Naive thymus-derived CD8-positive, alpha-beta T cell (primary cell): ENCODE measurements around the gene ULK1. TPM values are rescaled to one million over a fixed set of nuclear protein-coding genes. Genes with fewer than 3 reads are reported as not detected.
A peak's percentile ranks its signal among the peaks of the same experiment; 100 is the strongest.

Source experiments
- ATAC-seq, 2 donors: fragments of 150-1000 bp; cut with Tn5 transposase in 1 of 2; sonication (Bioruptor Pico), chemical (Tn5 transposase) in 1 of 2; 1 replicate in 1 of 2; 2 replicates in 1 of 2; pipeline ENCODE4 v1.10.0; 2021; ENCODE audit warnings: mild to moderate bottlenecking in 2 of 2, moderate library complexity in 2 of 2
- POLR2A ChIA-PET: fragments of 350-600 bp; sonication (Branson Sonifier 250); formaldehyde crosslinking; loops from one replicate; lab custom pipeline; 2021; ENCODE audit warnings: antibody characterized with exemption; lab: Charles Lee
- DNase-seq, 10 donors: peaks; one replicate each; pipeline versions ENCODE4 v3.0.0 to v3.0.0-alpha.2; 2020 to 2022
- H3K27ac Mint-ChIP-seq, 10 donors: one replicate each; pipeline ENCODE4 v1.8.0; 2020 to 2022; ENCODE audit warnings: mild to moderate bottlenecking in 10 of 10, mixed read lengths in 10 of 10, moderate library complexity in 4 of 10, inconsistent platforms in 1 of 10
- H3K27me3 Mint-ChIP-seq, 5 donors: one replicate each; pipeline ENCODE4 v1.8.0; 2021 to 2022; ENCODE audit warnings: mixed read lengths in 5 of 5
- H3K36me3 Mint-ChIP-seq, 3 donors: one replicate each; pipeline ENCODE4 v1.8.0; 2020 to 2022; ENCODE audit warnings: mixed read lengths in 3 of 3, mild to moderate bottlenecking in 2 of 3, inconsistent platforms in 1 of 3
- H3K4me1 Mint-ChIP-seq, 4 donors: one replicate each; pipeline ENCODE4 v1.8.0; 2021 to 2022; ENCODE audit warnings: mixed read lengths in 4 of 4
- H3K4me3 Mint-ChIP-seq, 10 donors: one replicate each; pipeline ENCODE4 v1.8.0; 2020 to 2022; ENCODE audit warnings: mild to moderate bottlenecking in 10 of 10, mixed read lengths in 10 of 10, moderate library complexity in 6 of 10, inconsistent platforms in 1 of 10
- H3K9me3 Mint-ChIP-seq, 9 donors: one replicate each; pipeline ENCODE4 v1.8.0; 2020 to 2022; ENCODE audit warnings: mixed read lengths in 9 of 9, mild to moderate bottlenecking in 3 of 9, inconsistent platforms in 1 of 9, moderate library complexity in 1 of 9
- polyA plus RNA-seq, 3 donors: library from polyadenylated mRNA; unstranded; fragments of 300-500 nt; fragmentation: Illumina TruSeq; gene quantifications; one replicate each; pipeline ENCODE4 v1.2.3, GENCODE V29; 2021
- total RNA-seq, 8 experiments: library from RNA in 2 of 8; stranded (reverse) in 2 of 8; gene quantifications; one replicate each; pipeline ENCODE4 v1.2.3 and lab custom pipeline; 2021 to 2026

Gene ULK1
- total and polyA plus RNA-seq, 5 experiments from 2014 or later = 0.43 to 54.4 (median 0.76) TPM

DNA sequence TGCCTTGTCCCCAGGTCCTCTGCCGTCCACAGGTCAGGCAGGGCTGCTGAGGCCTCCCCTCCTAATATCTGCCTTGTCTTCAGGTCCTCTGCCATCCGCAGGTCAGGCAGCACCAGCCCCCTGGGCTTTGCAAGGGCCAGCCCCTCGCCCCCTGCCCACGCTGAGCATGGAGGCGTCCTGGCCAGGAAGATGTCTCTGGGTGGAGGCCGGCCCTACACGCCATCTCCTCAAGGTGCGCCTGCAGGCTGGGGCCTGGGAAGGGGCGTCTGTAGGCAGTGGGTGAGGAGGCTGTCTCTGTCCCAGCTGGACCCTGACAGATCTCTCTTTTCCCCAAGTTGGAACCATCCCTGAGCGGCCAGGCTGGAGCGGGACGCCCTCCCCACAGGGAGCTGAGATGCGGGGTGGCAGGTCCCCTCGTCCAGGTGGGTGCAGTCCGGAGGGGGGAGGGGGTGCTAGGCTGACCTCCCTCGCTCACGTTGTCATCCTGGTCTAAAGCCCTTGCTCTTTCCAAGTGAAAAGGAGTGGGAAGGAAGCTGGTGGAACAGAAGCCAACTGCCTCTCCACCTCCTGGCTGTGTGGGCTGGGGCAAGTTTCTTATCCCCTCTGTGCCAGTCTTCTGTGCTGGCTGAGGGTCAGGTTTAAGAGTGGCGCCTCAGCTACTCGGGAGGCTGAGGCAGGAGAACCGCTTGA is 20.7 kb downstream of the ULK1 start:
- H3K9me3 Mint-ChIP-seq = no peaks in the 10 kb centered on the region
- no peak overlapping the region for H3K4me3 Mint-ChIP-seq
- no peak for DNase-seq
- no peaks in the 10 kb centered on the region for H3K4me1 Mint-ChIP-seq
- H3K27me3 Mint-ChIP-seq = no peaks in the 10 kb centered on the region
- peak overlapping the region in 1 of 10 donors; percentile 40 for H3K27ac Mint-ChIP-seq
- POLR2A ChIA-PET = no interaction called here
- ATAC-seq = no peak
- H3K36me3 Mint-ChIP-seq = peaks cover 0 to 10% (median 0%) of the 10 kb centered on the region in 3 donors

DNA sequence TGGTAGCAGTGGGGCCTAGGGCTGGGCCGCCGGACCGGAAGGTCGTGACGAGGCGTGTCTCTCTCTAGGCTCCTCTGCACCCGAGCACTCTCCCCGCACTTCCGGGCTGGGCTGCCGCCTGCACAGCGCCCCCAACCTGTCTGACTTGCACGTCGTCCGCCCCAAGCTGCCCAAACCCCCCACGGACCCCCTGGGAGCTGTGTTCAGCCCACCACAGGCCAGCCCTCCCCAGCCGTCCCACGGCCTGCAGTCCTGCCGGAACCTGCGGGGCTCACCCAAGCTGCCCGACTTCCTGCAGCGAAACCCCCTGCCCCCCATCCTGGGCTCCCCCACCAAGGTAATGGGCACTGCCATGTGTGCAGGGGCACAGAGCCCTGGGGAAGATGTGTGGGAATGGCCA is 21.4 kb downstream of the ULK1 start:
- Mint-ChIP-seq H3K27me3 (no peaks in the 10 kb centered on the region), H3K9me3 (no peaks in the 10 kb centered on the region), H3K36me3 (peaks cover 0 to 12% (median 0%) of the 10 kb centered on the region in 3 donors), H3K27ac (peak overlapping the region in 1 of 10 donors; percentile 40), H3K4me3 (no peak overlapping the region), H3K4me1 (no peaks in the 10 kb centered on the region)
- POLR2A ChIA-PET = no interaction called here
- ATAC-seq (no peak), DNase-seq (no peak)

DNA sequence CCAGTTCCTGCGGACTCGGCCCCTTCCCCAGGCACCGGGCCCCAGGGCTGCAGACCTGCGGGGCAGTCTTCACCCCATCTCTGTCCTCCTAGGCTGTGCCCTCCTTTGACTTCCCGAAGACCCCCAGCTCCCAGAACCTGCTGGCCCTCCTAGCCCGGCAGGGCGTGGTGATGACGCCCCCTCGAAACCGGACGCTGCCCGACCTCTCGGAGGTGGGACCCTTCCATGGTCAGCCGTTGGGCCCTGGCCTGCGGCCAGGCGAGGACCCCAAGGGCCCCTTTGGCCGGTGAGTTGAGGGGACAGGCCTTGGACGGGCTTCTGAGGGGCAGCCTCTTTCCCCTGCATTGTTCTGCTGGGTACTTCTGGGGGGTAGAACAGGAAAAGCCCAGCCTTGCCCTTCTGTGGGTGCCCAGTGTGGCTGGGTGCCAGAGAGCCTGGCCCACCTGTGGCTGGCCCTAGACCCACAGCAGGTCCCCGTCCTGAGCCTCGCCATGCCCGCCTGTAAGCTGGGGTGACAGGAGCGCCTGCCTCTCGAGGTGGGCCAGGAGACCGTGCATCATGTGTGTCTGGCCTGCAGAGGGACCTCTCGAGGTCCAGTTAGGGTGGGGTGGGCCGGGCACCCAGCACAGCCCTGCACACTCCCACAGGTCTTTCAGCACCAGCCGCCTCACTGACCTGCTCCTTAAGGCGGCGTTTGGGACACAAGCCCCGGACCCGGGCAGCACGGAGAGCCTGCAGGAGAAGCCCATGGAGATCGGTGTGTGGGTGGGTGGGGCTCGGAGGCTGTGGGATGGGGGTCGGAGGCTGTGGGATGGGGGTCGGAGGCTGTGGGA is 22.1 kb downstream of the ULK1 start:
- no peak for ATAC-seq
- no peaks in the 10 kb centered on the region for H3K27me3 Mint-ChIP-seq
- H3K4me1 Mint-ChIP-seq = no peaks in the 10 kb centered on the region
- H3K27ac Mint-ChIP-seq = no peak overlapping the region
- no peak overlapping the region for H3K4me3 Mint-ChIP-seq
- H3K9me3 Mint-ChIP-seq = no peaks in the 10 kb centered on the region
- POLR2A ChIA-PET = no interaction called here
- H3K36me3 Mint-ChIP-seq = peaks cover 0 to 14% (median 0%) of the 10 kb centered on the region in 3 donors
- no peak for DNase-seq

DNA sequence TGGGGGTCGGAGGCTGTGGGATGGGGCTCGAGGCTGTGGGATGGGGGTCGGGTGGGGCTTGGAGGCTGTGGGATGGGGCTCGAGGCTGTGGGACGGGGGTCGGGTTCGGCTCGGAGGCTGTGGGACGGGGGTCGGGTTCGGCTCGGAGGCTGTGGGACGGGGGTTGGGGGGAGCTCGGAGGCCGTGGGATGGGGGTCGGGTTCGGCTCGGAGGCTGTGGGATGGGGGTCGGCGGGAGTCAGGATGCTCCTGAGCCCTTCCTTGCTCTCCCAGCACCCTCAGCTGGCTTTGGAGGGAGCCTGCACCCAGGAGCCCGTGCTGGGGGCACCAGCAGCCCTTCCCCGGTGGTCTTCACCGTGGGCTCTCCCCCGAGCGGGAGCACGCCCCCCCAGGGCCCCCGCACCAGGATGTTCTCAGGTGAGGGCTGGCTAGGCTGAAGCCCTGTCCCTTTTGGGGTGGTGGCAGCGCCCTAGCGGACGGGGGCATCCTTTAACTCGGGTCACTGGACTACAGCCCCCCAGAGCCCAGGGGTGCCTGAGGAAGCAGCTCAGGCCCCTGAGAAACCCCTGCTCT is 22.8 kb downstream of the ULK1 start:
- H3K27me3 Mint-ChIP-seq = no peaks in the 10 kb centered on the region
- H3K4me1 Mint-ChIP-seq = peaks cover 0 to 2% (median 0%) of the 10 kb centered on the region in 4 donors
- ATAC-seq (no peak), DNase-seq (peak in 1 of 10 donors; percentile 43)
- H3K27ac Mint-ChIP-seq = no peak overlapping the region
- peaks cover 0 to 12% (median 0%) of the 10 kb centered on the region in 3 donors for H3K36me3 Mint-ChIP-seq
- H3K9me3 Mint-ChIP-seq = no peaks in the 10 kb centered on the region
- POLR2A ChIA-PET = no interaction called here
- no peak overlapping the region for H3K4me3 Mint-ChIP-seq

DNA sequence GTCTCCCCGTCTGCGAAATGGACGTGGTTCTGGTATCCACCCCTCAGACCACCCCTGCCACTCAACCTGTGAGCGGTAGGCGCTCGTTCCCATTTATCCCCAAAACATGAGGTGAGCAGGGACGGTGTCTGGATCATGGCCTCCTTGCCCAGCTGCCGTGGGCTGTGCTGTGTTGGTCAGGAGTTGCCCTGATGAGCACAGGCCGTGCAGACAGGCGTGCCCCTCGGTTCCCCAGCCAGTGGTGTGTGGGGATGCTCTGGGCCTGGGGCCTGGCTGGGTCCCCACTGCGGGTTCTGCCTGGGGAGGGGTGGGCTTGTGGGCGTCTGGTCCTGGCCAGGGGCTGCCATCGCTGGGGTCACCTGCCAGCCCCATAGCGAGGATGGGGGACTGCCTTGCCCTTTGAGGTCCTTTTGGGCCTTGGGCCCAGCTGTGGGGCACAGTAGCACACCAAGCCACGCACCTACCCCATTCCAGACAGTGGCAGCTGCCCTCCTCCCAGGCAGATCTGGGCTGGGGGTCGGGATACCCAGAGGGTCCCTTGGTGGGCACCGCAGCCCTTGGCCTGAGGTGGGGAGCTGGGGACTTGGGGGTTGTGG is 23.4 kb downstream of the ULK1 start:
- no peaks in the 10 kb centered on the region for H3K9me3 Mint-ChIP-seq
- no peaks in the 10 kb centered on the region for H3K27me3 Mint-ChIP-seq
- DNase-seq = no peak
- peaks cover 0 to 12% (median 0%) of the 10 kb centered on the region in 3 donors for H3K36me3 Mint-ChIP-seq
- H3K27ac Mint-ChIP-seq = no peak overlapping the region
- no peak for ATAC-seq
- no peak overlapping the region for H3K4me3 Mint-ChIP-seq
- POLR2A ChIA-PET = no interaction called here
- H3K4me1 Mint-ChIP-seq = peaks cover 0 to 2% (median 0%) of the 10 kb centered on the region in 4 donors

DNA sequence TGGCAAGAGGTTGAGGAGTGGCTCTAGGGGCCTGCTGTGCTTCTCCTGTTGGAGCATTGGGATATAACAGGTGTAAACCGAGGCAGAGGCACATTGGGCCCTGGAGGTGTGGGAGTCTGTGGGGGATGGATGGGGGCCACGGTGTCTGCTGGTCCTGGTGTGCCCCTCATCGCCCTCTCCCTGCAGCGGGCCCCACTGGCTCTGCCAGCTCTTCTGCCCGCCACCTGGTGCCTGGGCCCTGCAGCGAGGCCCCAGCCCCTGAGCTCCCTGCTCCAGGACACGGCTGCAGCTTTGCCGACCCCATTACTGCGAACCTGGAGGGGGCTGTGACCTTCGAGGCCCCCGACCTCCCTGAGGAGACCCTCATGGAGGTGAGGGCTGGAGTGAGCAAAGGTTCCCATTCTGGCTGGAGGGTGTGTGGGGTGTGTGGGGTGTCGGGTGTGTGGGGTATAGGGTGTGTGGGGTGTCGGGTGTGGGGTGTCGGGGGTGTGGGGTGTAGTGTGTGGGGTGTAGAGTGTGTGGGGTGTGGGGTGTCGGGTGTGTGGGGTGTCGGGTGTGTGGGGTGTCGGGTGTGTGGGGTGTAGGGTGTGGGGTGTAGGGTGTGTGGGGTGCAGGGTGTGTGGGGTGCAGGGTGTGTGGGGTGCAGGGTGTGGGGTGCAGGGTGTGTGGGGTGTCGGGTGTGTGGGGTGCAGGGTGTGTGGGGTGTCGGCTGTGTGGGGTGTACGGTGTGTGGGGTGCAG is 24.1 kb downstream of the ULK1 start:
- Mint-ChIP-seq H3K9me3 (no peaks in the 10 kb centered on the region), H3K27ac (no peak overlapping the region), H3K4me3 (no peak overlapping the region), H3K4me1 (peaks cover 0 to 4% (median 1%) of the 10 kb centered on the region in 4 donors), H3K27me3 (no peaks in the 10 kb centered on the region), H3K36me3 (peaks cover 0 to 12% (median 0%) of the 10 kb centered on the region in 3 donors)
- ATAC-seq (no peak), DNase-seq (no peak)
- POLR2A ChIA-PET = no interaction called here

DNA sequence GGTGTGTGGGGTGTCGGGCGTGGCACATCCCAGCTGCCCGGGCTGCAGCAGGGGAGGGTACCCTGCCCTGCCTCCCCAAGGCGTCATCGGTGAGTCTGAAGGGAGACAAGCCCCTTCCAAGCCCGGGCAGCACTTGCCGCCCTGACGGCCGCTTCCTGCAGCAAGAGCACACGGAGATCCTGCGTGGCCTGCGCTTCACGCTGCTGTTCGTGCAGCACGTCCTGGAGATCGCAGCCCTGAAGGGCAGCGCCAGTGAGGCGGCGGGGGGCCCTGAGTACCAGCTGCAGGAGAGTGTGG is 24.6 kb downstream of the ULK1 start:
- Mint-ChIP-seq H3K4me1 (peaks cover 0 to 8% (median 1%) of the 10 kb centered on the region in 4 donors), H3K4me3 (no peak overlapping the region), H3K27me3 (no peaks in the 10 kb centered on the region), H3K36me3 (peaks cover 0 to 12% (median 0%) of the 10 kb centered on the region in 3 donors), H3K27ac (no peak overlapping the region), H3K9me3 (no peaks in the 10 kb centered on the region)
- DNase-seq (no peak), ATAC-seq (no peak)
- POLR2A ChIA-PET = no interaction called here

DNA sequence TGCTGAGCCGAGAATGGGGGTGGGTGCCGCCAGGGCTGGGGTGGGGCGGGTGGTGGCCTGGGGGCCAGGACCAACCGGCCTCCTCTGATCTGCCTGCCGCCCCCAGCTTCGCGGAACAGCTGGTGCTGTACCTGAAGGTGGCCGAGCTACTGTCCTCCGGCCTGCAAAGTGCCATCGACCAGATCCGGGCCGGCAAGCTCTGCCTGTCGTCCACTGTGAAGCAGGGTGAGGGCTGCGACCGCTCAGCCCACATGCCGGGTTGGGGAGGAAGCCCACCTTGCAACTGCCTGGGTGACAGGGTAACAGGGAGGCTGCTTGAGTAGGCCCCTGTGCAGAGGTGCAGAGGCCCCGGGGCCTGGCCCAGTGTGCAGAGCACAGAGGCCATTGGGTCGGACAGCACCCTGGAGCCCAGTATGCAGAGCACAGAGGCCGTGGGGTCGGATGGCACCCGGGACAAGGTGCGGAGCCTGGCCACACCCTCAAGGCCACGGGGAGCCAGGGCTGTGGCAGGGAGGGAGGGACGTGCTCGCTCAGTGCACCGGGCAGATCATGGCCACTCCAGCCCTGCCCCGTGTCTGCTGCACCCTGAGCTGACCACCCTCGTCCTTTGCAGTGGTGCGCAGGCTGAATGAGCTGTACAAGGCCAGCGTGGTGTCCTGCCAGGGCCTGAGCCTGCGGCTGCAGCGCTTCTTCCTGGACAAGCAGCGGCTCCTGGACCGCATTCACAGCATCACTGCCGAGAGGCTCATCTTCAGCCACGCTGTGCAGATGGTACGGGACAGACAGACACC is 25.1 kb downstream of the ULK1 start:
- Mint-ChIP-seq H3K4me1 (peaks cover 0 to 12% (median 2%) of the 10 kb centered on the region in 4 donors), H3K27me3 (no peaks in the 10 kb centered on the region), H3K9me3 (no peaks in the 10 kb centered on the region), H3K27ac (peak overlapping the region in 1 of 10 donors; percentile 37), H3K36me3 (peaks cover 0 to 7% (median 0%) of the 10 kb centered on the region in 3 donors), H3K4me3 (no peak overlapping the region)
- no peak for ATAC-seq
- POLR2A ChIA-PET = no interaction called here
- no peak for DNase-seq

DNA sequence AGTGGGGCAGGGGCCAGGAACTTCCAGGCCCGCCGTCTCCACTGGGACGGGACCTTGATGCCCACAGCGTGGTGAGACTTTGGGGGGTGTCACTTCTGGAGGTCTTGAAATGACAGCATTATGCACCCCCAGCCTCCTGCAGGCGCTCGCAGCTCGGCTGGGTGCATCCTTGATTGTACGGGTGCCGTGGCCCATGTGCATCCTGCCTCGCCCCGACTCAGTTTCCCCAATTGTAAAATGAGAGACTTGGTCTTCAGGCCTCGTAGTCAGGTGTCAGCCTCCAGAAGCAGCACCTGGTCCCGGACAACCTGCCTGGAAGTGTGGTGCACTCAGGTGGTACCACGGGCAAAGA is 25.7 kb downstream of the ULK1 start:
- ATAC-seq = no peak
- H3K4me1 Mint-ChIP-seq = peaks cover 0 to 17% (median 4%) of the 10 kb centered on the region in 4 donors
- peaks cover 0 to 6% (median 0%) of the 10 kb centered on the region in 3 donors for H3K36me3 Mint-ChIP-seq
- DNase-seq = no peak
- no peaks in the 10 kb centered on the region for H3K27me3 Mint-ChIP-seq
- POLR2A ChIA-PET = no interaction called here
- no peaks in the 10 kb centered on the region for H3K9me3 Mint-ChIP-seq
- no peak overlapping the region for H3K27ac Mint-ChIP-seq
- no peak overlapping the region for H3K4me3 Mint-ChIP-seq

DNA sequence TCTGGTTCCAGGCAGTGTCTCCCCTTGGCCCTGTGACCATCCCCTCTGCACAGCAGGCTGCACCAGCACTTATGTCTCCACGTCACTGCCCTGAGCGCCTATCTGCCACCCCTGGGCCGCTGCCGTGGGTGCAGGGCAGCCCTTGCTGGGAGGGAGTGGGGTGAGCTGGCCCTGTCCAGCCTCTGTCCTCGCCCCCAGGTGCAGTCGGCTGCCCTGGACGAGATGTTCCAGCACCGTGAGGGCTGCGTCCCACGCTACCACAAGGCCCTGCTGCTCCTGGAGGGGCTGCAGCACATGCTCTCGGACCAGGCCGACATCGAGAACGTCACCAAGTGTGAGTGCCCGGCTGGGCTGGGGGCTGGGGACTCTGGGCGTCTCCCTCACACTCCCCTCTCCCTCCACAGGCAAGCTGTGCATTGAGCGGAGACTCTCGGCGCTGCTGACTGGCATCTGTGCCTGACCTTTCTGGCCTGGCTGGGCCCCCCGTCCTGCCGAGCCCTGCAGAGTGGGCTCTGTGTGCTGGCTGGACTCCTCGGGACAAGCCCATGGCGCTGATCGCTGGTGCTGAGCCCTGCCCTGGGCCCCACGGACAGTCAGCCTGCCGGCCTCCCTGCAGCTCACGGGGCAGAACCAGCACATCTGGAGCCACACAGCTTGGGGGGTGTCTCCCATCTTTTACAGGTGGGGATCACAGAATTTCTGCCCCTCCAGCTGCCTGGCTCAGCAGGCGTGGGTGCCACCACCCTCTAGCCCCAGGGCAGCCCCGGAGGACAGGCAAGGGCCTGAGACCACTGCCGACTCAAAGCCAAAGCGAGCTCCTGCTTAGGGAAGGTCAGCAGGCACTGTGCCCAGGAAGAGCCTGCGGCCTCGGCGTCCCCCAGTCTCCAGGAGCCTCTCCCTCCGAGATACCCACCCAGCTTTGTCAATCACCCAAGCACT is 26.7 kb downstream of the ULK1 start:
- Mint-ChIP-seq H3K9me3 (no peaks in the 10 kb centered on the region), H3K27me3 (no peaks in the 10 kb centered on the region), H3K4me3 (no peak overlapping the region), H3K36me3 (peaks cover 0 to 6% (median 0%) of the 10 kb centered on the region in 3 donors), H3K27ac (no peak overlapping the region), H3K4me1 (peaks cover 0 to 18% (median 4%) of the 10 kb centered on the region in 4 donors)
- POLR2A ChIA-PET = no interaction called here
- DNase-seq (no peak), ATAC-seq (no peak)
